Stimulated activated CD8-positive, alpha-beta memory T cell treated with anti-CD3 and anti-CD28 coated beads, Interleukin-2, amount 100 ng/mL, for 48 hours (primary cell): Measurements from ENCODE around the gene SLC6A3.

ENCODE experiments used
- DNase-seq, 2 donors: peaks; one replicate each; pipeline ENCODE4 v3.0.0-alpha.2; 2020; ENCODE audit warnings: low read depth in 2 of 2

SLC6A3 gene

GRCh38 chr5:1388383-1388967, 56.8 kb downstream of the SLC6A3 start:
- DNase-seq = no peak

GRCh38 chr5:1387876-1388275, 57.4 kb downstream of the SLC6A3 start:
- no peak for DNase-seq

- DNase-seq = no peak
These were observed 58.0 kb downstream of the SLC6A3 start for GRCh38 chr5:1387059-1387755.

GRCh38 chr5:1386274-1386717, 58.9 kb downstream of the SLC6A3 start:
- DNase-seq = peak; percentile 20 to 44

GRCh38 chr5:1385395-1386273, 59.6 kb downstream of the SLC6A3 start:
- peak; percentile 79 to 83 for DNase-seq

GRCh38 chr5:1384521-1384920, 60.7 kb downstream of the SLC6A3 start:
- no peak for DNase-seq

GRCh38 chr5:1383886-1384401, 61.3 kb downstream of the SLC6A3 start:
- DNase-seq = no peak

GRCh38 chr5:1383344-1383743, 61.9 kb downstream of the SLC6A3 start:
- DNase-seq = no peak

GRCh38 chr5:1382248-1382700, 63.0 kb downstream of the SLC6A3 start:
- DNase-seq = no peak

- no peak for DNase-seq
These were observed 63.6 kb downstream of the SLC6A3 start for GRCh38 chr5:1381370-1382247.

- DNase-seq = no peak
These were observed 64.3 kb downstream of the SLC6A3 start for GRCh38 chr5:1380910-1381309.

GRCh38 chr5:1380011-1380817, 65.0 kb downstream of the SLC6A3 start:
- peak; percentile 32 to 41 for DNase-seq

GRCh38 chr5:1378866-1379659, 66.2 kb downstream of the SLC6A3 start:
- no peak for DNase-seq

- DNase-seq = no peak
These were observed 67.1 kb downstream of the SLC6A3 start for GRCh38 chr5:1378096-1378495.

- DNase-seq = no peak
These were observed 68.3 kb downstream of the SLC6A3 start for GRCh38 chr5:1376981-1377380.

- DNase-seq = no peak
These were observed 69.1 kb downstream of the SLC6A3 start for GRCh38 chr5:1375871-1376810.

- DNase-seq = no peak
These were observed 70.6 kb downstream of the SLC6A3 start for GRCh38 chr5:1374679-1375055.

- DNase-seq = no peak
These were observed 71.1 kb downstream of the SLC6A3 start for GRCh38 chr5:1374030-1374678.
